Measurements from ENCODE around the gene CDKN2B-AS1. TPM values are rescaled to one million over a fixed set of nuclear protein-coding genes. Genes with fewer than 3 reads are reported as not detected.

Gene CDKN2B-AS1
- total RNA-seq, 4 donors from 2014 or later = 0.72 to 0.93 TPM; not detected in 2

DNA sequence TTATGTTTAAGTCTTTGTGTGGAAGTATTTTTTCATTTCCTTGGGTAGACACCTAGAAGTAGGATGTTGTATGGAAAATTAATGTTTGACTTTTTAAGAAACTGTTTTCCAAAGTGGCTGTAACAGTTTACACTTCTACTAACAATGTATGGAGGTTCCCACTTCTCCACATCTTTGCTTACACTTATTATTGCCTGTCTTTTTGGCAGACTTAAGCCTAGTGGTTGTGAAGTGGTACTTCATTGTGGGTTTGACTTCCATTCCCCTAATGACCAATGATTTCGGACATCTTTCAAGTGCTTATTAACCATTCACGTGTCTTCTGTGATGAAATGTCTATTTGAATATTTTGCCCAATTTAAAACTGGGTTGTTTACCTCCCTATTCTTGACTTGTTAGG, 106.0 kb downstream of the CDKN2B-AS1 start:
- no peak for DNase-seq (ENCODE audit: low spot score)
- TF ChIP-seq, protein P1, sequence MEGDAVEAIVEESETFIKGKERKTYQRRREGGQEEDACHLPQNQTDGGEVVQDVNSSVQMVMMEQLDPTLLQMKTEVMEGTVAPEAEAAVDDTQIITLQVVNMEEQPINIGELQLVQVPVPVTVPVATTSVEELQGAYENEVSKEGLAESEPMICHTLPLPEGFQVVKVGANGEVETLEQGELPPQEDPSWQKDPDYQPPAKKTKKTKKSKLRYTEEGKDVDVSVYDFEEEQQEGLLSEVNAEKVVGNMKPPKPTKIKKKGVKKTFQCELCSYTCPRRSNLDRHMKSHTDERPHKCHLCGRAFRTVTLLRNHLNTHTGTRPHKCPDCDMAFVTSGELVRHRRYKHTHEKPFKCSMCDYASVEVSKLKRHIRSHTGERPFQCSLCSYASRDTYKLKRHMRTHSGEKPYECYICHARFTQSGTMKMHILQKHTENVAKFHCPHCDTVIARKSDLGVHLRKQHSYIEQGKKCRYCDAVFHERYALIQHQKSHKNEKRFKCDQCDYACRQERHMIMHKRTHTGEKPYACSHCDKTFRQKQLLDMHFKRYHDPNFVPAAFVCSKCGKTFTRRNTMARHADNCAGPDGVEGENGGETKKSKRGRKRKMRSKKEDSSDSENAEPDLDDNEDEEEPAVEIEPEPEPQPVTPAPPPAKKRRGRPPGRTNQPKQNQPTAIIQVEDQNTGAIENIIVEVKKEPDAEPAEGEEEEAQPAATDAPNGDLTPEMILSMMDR (IDR thresholded peaks at IDR 0.05) = no peak
- no peak for ATAC-seq (ENCODE audit: low FRiP score)

DNA sequence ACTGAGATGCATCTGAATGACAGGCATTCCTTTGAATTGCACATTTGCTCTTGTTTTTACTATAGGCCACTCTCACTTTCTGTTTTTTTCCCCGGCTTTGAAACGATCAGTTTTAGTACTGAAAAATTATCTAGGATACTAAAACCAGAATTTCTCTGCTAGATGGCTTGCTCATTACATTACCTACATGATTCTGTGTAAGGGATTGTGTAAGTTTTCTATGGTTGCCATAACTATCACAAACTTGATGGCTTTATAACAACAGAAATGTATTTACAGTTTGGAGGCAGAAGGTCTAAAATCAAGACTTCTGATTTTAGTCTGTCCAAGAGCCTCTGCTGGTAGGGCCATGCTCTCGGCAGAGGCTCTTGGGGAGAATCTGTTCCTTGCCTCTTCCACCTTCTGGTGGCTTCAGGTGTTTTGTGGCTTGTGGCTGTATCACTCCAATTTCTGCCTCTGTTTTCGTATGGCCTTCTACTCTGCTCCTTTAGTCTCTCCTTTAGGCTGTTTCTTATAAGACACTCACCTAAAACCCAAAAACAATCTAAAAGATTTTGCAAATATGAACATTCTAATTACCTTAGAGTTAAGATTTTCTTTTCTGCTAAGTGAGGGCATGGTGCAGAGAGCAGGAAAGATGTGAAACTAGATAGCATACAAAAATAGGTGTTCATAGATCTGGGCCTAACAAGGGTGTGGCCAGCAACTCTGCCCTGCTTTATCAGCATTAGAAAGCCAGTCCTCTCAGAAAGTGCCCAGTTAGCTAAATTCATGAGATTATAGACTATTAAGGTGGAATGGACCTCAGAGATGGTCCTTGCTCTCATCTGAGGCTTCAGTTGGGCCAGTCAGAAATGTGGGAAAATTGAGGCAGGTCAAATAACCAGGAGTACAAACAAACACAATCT, 107.8 kb downstream of the CDKN2B-AS1 start:
- no peak for DNase-seq (ENCODE audit: low spot score)
- TF ChIP-seq, protein P1 (IDR thresholded peaks at IDR 0.05) = no peak

DNA sequence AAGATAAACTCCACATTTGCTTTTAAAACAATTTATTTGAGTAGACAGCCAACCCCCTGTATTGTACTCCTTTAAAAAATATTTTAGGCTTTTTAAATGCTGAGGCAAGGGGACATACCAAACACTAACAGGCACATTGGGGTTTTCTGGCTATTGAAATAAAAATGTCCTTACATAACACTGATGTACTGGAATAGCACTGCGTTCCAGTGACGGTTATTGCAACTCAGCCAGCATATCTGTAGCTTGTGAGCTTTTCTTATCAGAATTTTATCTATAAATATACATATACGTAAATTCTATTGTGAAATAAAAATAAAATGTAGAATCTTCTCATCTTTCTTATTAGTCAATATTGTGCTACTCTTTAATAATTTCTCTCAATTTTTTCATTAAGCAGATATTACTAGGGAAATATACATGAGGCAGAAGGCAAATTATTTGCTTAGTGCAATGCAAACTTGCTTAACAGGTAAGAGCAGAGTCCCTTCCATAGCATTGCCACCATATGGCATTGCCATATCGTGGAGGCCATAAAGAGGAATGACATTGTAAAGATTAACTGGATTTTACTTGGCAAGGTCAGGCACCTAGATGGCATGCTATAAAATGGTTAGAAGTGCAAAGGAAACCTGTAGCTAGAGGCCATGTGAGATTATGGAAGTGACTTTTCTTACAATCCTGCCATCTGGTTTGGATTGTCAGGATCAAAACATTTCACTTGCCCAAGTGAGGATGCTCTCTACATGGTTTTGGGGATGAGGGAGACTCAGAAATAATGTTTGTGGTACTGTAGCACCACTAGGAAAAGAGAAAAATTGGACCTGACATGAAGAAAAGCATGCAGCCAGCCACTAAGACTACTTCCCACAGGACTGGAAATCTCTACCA, 109.3 kb downstream of the CDKN2B-AS1 start:
- TF ChIP-seq, protein P1 (IDR thresholded peaks at IDR 0.05) = no peak
- ATAC-seq (ENCODE audit: low FRiP score) (peak; percentile 29), DNase-seq (ENCODE audit: low spot score) (no peak)

More for the DNA sequence above, 107.8 kb downstream of the CDKN2B-AS1 start:
- no peak for ATAC-seq (ENCODE audit: low FRiP score)

DNA sequence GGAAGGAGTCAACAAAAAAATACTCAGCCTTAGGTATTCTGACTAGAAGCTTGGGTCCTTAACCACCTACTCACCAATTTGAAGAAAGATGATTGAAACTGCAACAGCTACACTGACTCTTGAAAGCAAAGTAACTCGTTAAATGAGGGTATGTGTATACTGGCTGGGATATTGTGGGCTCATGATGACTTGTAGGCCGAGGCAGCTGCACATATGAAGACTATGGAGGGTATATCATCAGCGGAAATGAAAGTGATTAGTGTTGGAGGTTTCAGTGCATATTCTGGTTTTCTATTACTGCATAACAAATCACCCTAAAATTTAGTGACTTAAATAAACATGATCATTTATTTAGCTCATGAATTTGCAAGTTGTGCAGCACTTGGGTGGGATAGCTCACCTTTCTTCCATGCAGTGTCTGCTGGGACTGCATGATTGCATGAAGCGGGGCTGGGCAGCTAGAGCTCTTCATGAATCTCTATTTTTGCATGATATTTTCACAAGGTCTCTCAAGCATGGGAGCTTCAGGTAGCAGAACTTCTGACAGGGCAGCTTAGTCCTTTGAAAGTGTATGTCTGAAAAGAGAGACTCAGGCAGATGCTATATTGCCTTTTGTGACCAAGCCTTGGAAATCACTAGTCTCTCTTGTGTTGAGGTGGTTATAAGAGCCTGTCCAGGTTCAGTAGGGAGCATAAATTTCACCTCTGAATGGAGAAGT, 110.6 kb downstream of the CDKN2B-AS1 start:
- ATAC-seq (ENCODE audit: low FRiP score) = no peak
- TF ChIP-seq, protein P1 (IDR thresholded peaks at IDR 0.05) = no peak
- DNase-seq (ENCODE audit: low spot score) = no peak

DNA sequence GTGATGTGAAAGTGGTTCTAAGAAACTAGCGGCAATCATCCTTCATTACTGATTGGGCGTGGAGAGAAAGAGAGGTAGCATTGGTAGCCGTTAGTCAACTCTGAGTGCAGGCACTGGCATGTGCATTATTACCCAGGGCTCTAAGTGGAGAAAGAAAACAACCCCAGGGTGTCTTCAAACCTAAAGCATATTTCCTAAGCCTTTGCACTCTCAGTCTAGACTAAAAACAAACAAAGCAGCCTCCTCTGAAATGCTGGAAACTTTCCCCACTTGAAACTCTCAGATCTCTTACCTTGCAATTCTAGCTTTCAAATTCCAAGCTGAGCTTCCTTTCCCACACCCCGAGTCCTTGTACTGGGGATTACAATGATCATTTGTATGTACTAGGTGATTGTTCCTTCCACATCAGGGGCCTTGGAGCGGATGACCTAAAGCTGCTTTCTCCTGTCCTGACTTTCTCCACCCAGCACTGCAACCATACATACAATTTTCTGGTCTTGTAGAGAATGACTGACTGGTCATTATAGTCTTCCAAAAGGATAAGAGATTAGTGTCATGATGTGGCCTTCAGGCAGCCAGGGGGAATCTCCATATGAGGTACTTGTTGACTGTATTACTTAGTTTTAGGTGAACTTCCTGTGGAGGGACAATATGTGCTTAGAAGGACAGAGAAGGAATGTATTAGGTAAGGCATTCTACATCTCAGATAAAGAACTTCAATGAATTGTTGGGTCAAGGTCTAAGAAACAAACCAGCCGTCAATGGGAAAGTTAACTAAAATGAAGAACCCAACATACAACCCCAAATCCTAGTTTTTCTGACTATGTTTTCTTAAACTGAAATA, 112.8 kb downstream of the CDKN2B-AS1 start:
- TF ChIP-seq, protein P1 (IDR thresholded peaks at IDR 0.05) = no peak
- DNase-seq (ENCODE audit: low spot score) (no peak), ATAC-seq (ENCODE audit: low FRiP score) (no peak)

All from omental fat pad (tissue), 4 donors.